ENCODE data around the gene RHOT2. TPM values are rescaled to one million over a fixed set of nuclear protein-coding genes. Genes with fewer than 3 reads are reported as not detected.
A peak's percentile ranks its signal among the peaks of the same experiment; 100 is the strongest.

Gene RHOT2
- total RNA-seq, 1 experiment from 2014 or later: 98.5 TPM

DNA sequence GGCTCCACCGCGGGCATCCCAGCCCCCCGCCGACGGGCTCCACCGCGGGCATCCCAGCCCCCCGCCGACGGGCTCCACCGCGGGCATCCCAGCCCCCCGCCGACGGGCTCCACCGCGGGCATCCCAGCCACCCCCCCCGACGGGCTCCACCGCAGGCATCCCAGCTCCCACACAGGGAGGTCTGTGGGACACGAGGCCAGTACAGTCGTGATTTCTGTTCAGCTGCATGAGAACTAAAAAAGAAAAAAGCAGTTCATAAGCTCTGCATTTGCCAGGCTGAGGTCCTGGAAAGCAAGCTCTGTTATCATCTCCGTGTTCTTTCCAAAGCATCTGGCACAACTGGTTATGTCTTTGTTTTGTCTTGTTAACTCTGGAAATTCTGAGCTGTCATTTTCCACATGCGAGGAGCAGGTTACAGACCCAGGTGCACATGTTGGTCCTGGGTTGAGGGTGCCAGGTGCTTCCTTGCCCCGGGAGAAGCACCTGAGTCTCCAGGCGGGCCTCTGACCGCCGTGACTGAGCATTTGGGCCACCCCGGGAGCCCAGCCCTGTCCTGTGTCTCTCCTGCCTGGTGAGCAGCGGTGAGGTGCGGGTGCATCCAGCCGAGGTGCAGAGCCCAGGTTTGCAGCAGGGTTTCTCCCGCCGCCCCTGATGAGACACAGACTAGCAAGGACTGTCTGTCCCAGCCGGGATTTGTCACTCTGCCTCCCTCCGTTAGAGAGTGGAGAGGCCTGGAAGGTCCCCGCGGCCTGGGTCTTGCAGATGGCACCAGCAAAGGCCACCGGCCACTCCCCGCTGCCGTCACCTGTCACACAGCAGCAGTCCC lies 47.0 kb upstream of the RHOT2 start:
- no peak overlapping the region for H2AFZ ChIP-seq (ENCODE audit: low read depth, low read length, poor library complexity, severe bottlenecking)
- ChIA-PET RAD21 (ENCODE audit: low non-redundant PET in 1 of 2, low total read pairs in 2 of 2, uncharacterized antibody in 2 of 2, unreplicated experiment in 2 of 2) (no interaction called here), POLR2A (no interaction called here), CTCF (no interaction called here)
- H3K9me2 ChIP-seq (ENCODE audit: insufficient read depth): no peaks in the 10 kb centered on the region
- TF ChIP-seq POLR2AphosphoS5 (IDR thresholded peaks at IDR 0.05; ENCODE audit: low read depth, low read length) (no peak), ZBTB33 (IDR thresholded peaks at IDR 0.05; ENCODE audit: extremely low read depth, insufficient replicate concordance, low read length) (no peak), SP1 (IDR thresholded peaks at IDR 0.05; ENCODE audit: low read depth) (no peak), ZFX (IDR thresholded peaks at IDR 0.05) (no peak), EZH2phosphoT487 (IDR thresholded peaks at IDR 0.05; ENCODE audit: borderline replicate concordance) (no peak), JUND (IDR thresholded peaks at IDR 0.05) (no peak), EGR1 (IDR thresholded peaks at IDR 0.05; ENCODE audit: low read depth) (no peak), ELF1 (IDR thresholded peaks at IDR 0.05; ENCODE audit: borderline replicate concordance, low read depth) (no peak), SIN3A (IDR thresholded peaks at IDR 0.05; ENCODE audit: low read depth) (no peak), CBX3 (IDR thresholded peaks at IDR 0.05; ENCODE audit: low read depth) (no peak), TCF7L2 (IDR thresholded peaks at IDR 0.05; ENCODE audit: borderline replicate concordance, extremely low read depth, insufficient read depth, insufficient read length) (no peak), YY1 (IDR thresholded peaks at IDR 0.05; ENCODE audit: extremely low read depth, insufficient replicate concordance, low read depth, low read length) (no peak), POLR2A (IDR thresholded peaks at IDR 0.05; ENCODE audit: borderline replicate concordance, extremely low read depth, insufficient read depth, insufficient read length) (no peak), EZH2 (IDR thresholded peaks at IDR 0.05) (no peak)
- TF ChIP-seq, protein P1, sequence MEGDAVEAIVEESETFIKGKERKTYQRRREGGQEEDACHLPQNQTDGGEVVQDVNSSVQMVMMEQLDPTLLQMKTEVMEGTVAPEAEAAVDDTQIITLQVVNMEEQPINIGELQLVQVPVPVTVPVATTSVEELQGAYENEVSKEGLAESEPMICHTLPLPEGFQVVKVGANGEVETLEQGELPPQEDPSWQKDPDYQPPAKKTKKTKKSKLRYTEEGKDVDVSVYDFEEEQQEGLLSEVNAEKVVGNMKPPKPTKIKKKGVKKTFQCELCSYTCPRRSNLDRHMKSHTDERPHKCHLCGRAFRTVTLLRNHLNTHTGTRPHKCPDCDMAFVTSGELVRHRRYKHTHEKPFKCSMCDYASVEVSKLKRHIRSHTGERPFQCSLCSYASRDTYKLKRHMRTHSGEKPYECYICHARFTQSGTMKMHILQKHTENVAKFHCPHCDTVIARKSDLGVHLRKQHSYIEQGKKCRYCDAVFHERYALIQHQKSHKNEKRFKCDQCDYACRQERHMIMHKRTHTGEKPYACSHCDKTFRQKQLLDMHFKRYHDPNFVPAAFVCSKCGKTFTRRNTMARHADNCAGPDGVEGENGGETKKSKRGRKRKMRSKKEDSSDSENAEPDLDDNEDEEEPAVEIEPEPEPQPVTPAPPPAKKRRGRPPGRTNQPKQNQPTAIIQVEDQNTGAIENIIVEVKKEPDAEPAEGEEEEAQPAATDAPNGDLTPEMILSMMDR (IDR thresholded peaks at IDR 0.05 in 2 of 3, conservative IDR thresholded peaks at IDR 0.05 in 1 of 3; ENCODE audit: borderline replicate concordance in 1 of 3, insufficient read depth in 1 of 3, low read depth in 2 of 3, low read length in 2 of 3): no peak
- TF ChIP-seq, protein P2, sequence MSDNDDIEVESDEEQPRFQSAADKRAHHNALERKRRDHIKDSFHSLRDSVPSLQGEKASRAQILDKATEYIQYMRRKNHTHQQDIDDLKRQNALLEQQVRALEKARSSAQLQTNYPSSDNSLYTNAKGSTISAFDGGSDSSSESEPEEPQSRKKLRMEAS (IDR thresholded peaks at IDR 0.05): no peak
- BruUV-seq (replicated peaks): no TSS peak
- H4K20me1 ChIP-seq (ENCODE audit: insufficient read depth): no peaks in the 10 kb centered on the region
- no peaks in the 10 kb centered on the region for H3K27me3 ChIP-seq (ENCODE audit: insufficient read depth, low read length)
- ATAC-seq (no peak), DNase-seq (ENCODE audit: low read depth, low spot score) (no peak)
- no peaks in the 10 kb centered on the region for H3K9me3 ChIP-seq (ENCODE audit: control insufficient read depth in 1 of 2, insufficient read depth in 1 of 2, low read depth in 1 of 2, low read length in 2 of 2)
- H3K79me2 ChIP-seq (ENCODE audit: insufficient read depth, low read length): no peaks in the 10 kb centered on the region
- H3K4me3 ChIP-seq (replicated peaks in 1 of 2; ENCODE audit: low read depth in 1 of 2, low read length in 2 of 2): no peak overlapping the region
- no peaks in the 10 kb centered on the region for H3K36me3 ChIP-seq (ENCODE audit: control insufficient read depth in 1 of 2, insufficient read depth in 2 of 2, low read length in 2 of 2)
- peaks cover 12 to 28% of the 10 kb centered on the region in 2 experiments for H3K4me1 ChIP-seq (ENCODE audit: control insufficient read depth in 1 of 2, insufficient read depth in 2 of 2, low read length in 2 of 2)
- intact Hi-C loops (cut with micrococcal nuclease): no loop called here
- H3K9ac ChIP-seq (ENCODE audit: low read length): no peak overlapping the region
- peak overlapping the region; percentile 62 for H3K4me2 ChIP-seq (ENCODE audit: low read length)
- peak overlapping the region; percentile 53; the same call in 1 of the 2 replicates for H3K27ac ChIP-seq (ENCODE audit: low read depth, low read length)

Measured in HCT116 (cell line).